ENCODE measurements around the gene RUNX1.

Gene RUNX1

DNA sequence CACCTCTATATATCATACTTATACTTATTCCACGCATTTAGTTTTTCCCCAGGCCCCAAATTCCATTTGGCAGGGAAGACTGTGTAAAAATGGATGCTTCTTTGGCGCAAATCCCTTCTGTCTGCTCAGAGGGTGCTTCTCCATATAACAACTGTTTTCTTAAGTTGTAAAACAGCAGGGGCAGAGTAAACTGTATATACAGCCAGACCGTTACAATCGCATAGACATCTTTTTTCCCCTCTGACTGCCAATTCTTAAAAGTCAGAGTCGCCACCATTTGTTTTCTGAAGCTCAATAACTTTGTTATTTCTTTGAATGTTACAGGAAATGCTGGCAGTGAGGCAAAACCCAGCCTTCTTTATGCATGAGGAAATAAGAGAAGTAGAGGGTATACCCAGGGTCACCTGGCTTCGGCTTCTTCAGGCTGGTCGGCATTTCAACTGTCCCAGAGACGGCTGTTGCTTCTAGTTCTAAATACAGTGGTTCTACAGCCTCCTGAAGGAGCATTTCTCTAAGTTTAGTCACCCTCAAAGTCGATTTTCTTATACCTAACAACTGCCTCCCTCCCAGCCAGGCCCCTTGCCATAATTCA lies 191.9 kb downstream of the RUNX1 start:
- TF ChIP-seq POLR2A (IDR thresholded peaks at IDR 0.05; ENCODE audit: low read length) (no peak), GATA1 (IDR thresholded peaks at IDR 0.05; ENCODE audit: low read depth, low read length) (no peak)
- no peak for DNase-seq

DNA sequence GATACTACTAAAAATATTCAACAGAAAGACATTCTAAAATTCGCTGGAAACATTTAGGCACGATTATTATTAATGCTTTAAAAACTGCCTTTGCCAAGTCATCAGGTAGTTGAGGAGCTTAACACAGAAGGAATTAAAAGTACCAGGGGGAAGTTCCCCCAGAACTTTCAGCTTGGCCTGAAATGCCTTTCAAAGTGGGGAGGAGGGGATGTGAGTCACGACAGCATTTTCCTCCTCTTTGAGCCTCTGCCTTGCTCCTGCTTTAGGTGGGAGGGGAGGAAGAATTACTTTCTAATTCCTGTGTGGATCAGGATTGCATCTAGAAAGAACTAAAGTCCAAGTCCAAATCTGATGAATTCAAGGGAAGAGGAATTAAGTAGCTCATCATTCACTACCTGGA lies 196.7 kb downstream of the RUNX1 start:
- DNase-seq: no peak
- no peak for TF ChIP-seq GATA1 (IDR thresholded peaks at IDR 0.05; ENCODE audit: low read depth, low read length)
- no peak for TF ChIP-seq POLR2A (IDR thresholded peaks at IDR 0.05; ENCODE audit: low read length)

DNA sequence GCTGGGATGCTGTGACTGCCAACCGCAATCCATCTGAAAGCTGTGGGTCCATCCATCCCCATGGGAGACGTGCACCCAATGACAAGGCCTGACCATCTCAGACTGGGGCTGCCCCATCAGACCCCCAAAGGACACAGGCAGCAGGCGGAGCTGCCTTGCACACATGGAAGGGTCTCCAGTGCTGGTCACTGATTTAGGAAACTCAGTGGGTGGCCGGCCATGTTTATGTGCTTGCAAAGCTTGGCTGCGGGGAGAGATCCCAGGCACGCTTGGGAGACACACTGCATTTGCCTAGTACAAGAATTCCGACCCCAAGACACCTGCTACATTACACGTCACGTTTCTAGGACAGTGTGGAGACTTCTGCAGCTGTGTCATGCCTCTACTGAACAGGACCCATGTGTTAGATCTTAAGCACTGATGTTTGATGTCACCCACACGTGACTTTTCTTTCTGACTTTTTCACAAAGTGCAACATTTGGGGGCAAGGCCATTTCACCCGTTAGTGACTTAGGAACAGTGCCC lies 198.9 kb downstream of the RUNX1 start:
- DNase-seq: no peak
- TF ChIP-seq GATA1 (IDR thresholded peaks at IDR 0.05; ENCODE audit: low read depth, low read length) (no peak), POLR2A (IDR thresholded peaks at IDR 0.05; ENCODE audit: low read length) (no peak)

DNA sequence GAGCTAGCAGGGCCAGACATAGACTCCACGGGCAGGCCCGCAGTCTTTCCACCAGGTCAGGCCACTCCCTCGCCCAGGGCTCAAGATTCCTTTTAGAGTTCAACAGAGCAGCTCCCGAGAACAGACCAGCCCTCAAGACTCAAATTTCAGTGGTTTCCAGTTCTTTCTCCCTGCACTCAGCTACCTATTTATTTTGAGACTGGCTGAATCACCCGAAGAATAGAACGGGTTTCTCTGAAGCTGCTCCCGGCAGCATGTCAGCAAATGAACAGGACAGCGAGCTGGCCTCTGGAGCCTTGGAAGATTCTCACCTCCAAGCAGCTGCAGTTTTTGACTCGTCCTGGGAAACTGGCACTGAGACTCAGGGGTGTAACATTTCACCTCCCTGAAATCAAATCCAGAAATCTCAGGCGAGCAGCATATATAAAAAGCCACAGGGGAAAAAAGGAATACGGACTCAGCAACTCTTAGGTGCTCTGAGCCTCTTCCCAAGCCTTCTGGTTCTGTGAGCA lies 202.4 kb downstream of the RUNX1 start:
- no peak for DNase-seq

GRCh38 chr21:34845521-34846451 lies 203.3 kb downstream of the RUNX1 start:
- no peak for TF ChIP-seq GATA1 (IDR thresholded peaks at IDR 0.05; ENCODE audit: low read depth, low read length)
- no peak for TF ChIP-seq POLR2A (IDR thresholded peaks at IDR 0.05; ENCODE audit: low read length)
- DNase-seq: no peak

More for the DNA sequence above, 202.4 kb downstream of the RUNX1 start:
- TF ChIP-seq POLR2A (IDR thresholded peaks at IDR 0.05; ENCODE audit: low read length) (no peak), GATA1 (IDR thresholded peaks at IDR 0.05; ENCODE audit: low read depth, low read length) (no peak)

GRCh38 chr21:34844924-34845238 lies 204.2 kb downstream of the RUNX1 start:
- no peak for DNase-seq
- TF ChIP-seq POLR2A (IDR thresholded peaks at IDR 0.05; ENCODE audit: low read length): no peak
- no peak for TF ChIP-seq GATA1 (IDR thresholded peaks at IDR 0.05; ENCODE audit: low read depth, low read length)

GRCh38 chr21:34844013-34844923 lies 204.8 kb downstream of the RUNX1 start:
- TF ChIP-seq POLR2A (IDR thresholded peaks at IDR 0.05; ENCODE audit: low read length): no peak
- DNase-seq: peak in 1 of 2 experiments; percentile 17

DNA sequence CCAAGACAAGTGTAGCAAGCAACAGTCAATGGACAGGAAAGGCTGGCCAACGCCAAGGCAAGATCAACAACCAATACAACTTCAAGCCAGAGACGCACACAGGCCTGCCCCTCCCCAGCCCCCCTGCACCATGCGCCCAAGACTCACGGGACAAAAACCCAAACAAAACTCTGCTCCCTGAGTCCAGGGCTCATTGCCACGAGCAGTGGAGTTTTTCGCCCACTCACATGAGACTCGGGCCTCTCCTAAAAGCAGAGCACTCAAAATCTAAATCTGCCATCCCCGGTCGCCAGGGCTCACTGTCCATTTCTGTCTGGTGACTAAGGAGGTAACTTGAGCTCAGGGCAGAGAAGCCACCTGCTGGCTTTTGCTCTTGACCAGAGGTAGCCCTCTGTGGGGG lies 205.5 kb downstream of the RUNX1 start:
- TF ChIP-seq GATA1 (IDR thresholded peaks at IDR 0.05; ENCODE audit: low read depth, low read length) (no peak), POLR2A (IDR thresholded peaks at IDR 0.05; ENCODE audit: low read length) (no peak)
- DNase-seq: no peak

- no peak for TF ChIP-seq POLR2A (IDR thresholded peaks at IDR 0.05; ENCODE audit: low read length)
- no peak for TF ChIP-seq GATA1 (IDR thresholded peaks at IDR 0.05; ENCODE audit: low read depth, low read length)
- no peak for DNase-seq
Observed at GRCh38 chr21:34841154-34841553, 207.9 kb downstream of the RUNX1 start.

DNA sequence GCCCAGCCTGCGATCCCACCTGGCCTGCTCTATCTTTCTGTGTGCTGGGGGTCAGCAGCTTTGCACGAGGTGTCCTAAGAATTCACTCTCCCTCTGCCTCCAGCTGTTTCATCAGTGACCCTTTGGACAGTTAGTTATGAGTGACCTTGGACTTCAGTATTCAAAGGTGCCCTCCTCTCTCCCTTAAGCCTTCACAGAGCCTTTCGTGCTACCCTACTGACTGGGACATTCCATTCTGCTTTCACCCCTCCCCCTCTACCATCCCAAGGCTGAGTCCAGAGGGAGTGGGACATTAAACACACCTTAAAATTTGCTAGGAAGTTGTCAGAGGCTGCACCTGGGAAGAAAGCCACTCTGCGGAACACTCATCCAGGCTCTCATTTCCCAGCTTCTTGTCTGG lies 208.4 kb downstream of the RUNX1 start:
- TF ChIP-seq GATA1 (IDR thresholded peaks at IDR 0.05; ENCODE audit: low read depth, low read length) (no peak), POLR2A (IDR thresholded peaks at IDR 0.05; ENCODE audit: low read length) (no peak)
- no peak for DNase-seq

DNA sequence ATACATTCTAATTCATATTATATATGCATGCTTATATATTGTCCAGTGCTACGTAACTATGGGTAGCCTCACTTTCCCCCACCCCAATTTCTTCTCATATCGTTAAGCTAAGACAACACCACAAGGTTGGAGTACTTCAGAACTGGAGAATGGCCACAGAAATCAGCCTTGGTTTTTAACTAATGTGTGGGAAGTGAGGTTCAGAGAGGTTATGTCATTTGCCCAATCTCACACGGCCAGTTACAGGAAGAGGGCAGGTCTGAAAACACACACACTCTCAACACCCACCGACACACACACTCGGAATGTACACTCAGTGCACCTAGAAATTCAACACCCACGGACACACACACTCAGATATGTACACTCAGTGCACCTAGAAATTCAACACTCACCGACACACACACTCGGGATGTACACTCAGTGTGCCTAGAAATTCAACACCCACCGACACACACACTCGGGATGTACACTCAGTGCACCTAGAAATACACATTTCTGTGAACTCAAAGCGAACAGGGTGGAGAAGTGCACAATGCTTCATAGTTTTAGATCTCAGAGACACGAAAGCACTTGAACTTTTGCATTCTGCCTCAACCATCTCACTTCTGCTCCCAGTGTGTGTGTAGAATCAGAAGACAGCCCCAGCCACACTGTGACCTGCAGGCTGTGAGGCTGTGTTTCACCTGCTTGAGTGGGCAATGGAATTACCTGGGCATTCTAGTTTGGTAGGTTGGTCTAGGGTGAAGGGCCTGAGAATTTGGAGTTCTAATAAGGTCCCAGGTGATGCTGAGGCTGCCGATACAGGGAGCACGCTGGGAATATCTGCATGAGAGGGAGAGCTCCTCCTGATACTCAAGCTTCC lies 209.9 kb downstream of the RUNX1 start:
- no peak for DNase-seq
- TF ChIP-seq POLR2A (IDR thresholded peaks at IDR 0.05; ENCODE audit: low read length) (no peak), GATA1 (IDR thresholded peaks at IDR 0.05; ENCODE audit: low read depth, low read length) (no peak)

DNA sequence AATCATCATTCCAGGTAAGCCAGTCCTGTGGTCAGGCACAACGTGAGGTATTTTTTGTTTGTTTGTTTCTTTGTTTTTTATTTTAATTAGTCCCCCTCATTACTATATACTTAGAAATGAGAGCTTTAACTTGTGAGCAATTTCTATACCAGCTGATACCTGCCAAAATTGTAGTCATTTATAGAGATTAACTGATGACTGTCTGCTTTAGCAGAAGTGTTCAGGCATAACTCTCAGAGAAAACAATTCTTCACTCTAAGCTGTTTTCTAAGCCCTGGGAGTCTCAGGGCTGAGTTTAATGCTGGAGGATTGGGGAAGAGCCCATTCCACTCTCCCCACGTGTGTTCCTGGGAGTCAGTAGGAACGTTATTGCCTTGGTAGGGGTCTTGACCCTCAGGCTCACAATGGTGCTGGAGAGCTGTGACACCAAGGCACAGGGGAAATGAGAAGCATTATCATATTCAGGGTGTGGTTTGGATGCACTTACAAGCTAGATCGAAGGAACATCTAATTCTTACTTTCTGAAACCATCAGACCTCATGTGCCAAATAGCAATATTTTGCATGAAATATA lies 212.1 kb downstream of the RUNX1 start:
- no peak for DNase-seq

More for the DNA sequence above, 212.1 kb downstream of the RUNX1 start:
- TF ChIP-seq POLR2A (IDR thresholded peaks at IDR 0.05; ENCODE audit: low read length): no peak
- TF ChIP-seq GATA1 (IDR thresholded peaks at IDR 0.05; ENCODE audit: low read depth, low read length): no peak

All from erythroblast (primary cell).